ENCODE results near the gene NANOS2. TPM values are rescaled to one million over a fixed set of nuclear protein-coding genes. Genes with fewer than 3 reads are reported as not detected.

NANOS2 gene
- total and polyA plus RNA-seq, 2 of the 13 experiments (the other 11 are each of a cell fraction or from before 2014, with no cell fraction given): not detected

DNA sequence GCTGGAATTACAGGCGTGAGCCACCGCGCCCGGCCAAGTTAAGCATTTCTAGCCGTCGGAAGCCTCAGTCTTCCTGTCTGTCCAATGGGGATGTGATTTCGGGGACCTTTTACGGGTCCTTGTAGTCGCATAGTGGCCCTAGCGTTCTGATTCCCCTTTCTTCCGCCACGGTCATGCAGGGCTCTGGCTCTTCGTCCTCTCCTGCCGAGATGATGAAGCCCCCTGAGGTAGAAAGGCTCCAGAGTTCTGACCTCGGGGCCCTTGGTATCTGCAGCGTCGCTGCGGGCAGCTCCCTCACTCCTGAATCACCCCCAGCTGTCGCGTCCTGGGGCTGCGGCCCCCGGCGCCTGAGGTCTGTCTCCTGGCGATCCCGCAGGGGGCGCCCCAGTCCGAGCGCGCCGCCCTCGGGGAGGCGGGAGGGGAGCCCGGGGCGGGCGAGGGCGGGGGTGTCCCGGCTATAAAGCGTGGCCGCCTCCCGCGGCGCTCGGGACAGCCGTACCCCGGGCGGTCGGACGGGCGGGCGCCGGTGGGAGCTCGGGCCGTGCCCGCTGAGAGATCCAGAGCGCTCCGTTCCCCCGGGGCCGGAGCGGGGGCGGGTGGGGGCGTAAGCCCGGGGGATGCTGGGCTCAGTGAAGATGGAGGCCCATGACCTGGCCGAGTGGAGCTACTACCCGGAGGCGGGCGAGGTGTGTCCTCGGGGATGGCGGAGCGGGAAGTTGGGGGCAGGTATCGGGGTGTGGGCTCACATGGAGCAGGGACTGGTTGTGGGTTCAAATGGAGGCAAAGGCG is 50.5 kb downstream of the NANOS2 start, which contains the start of gene FOXA3 (continued):
- TF ChIP-seq, protein P1, sequence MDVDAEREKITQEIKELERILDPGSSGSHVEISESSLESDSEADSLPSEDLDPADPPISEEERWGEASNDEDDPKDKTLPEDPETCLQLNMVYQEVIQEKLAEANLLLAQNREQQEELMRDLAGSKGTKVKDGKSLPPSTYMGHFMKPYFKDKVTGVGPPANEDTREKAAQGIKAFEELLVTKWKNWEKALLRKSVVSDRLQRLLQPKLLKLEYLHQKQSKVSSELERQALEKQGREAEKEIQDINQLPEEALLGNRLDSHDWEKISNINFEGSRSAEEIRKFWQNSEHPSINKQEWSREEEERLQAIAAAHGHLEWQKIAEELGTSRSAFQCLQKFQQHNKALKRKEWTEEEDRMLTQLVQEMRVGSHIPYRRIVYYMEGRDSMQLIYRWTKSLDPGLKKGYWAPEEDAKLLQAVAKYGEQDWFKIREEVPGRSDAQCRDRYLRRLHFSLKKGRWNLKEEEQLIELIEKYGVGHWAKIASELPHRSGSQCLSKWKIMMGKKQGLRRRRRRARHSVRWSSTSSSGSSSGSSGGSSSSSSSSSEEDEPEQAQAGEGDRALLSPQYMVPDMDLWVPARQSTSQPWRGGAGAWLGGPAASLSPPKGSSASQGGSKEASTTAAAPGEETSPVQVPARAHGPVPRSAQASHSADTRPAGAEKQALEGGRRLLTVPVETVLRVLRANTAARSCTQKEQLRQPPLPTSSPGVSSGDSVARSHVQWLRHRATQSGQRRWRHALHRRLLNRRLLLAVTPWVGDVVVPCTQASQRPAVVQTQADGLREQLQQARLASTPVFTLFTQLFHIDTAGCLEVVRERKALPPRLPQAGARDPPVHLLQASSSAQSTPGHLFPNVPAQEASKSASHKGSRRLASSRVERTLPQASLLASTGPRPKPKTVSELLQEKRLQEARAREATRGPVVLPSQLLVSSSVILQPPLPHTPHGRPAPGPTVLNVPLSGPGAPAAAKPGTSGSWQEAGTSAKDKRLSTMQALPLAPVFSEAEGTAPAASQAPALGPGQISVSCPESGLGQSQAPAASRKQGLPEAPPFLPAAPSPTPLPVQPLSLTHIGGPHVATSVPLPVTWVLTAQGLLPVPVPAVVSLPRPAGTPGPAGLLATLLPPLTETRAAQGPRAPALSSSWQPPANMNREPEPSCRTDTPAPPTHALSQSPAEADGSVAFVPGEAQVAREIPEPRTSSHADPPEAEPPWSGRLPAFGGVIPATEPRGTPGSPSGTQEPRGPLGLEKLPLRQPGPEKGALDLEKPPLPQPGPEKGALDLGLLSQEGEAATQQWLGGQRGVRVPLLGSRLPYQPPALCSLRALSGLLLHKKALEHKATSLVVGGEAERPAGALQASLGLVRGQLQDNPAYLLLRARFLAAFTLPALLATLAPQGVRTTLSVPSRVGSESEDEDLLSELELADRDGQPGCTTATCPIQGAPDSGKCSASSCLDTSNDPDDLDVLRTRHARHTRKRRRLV (CRISPR knock-in tag; IDR thresholded peaks at IDR 0.05): peak; percentile 68; the same call in 1 of the 2 replicates
- TF ChIP-seq, protein P2, sequence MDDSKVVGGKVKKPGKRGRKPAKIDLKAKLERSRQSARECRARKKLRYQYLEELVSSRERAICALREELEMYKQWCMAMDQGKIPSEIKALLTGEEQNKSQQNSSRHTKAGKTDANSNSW (CRISPR knock-in tag; IDR thresholded peaks at IDR 0.05; ENCODE audit: borderline replicate concordance): no peak
- TF ChIP-seq, protein P3, sequence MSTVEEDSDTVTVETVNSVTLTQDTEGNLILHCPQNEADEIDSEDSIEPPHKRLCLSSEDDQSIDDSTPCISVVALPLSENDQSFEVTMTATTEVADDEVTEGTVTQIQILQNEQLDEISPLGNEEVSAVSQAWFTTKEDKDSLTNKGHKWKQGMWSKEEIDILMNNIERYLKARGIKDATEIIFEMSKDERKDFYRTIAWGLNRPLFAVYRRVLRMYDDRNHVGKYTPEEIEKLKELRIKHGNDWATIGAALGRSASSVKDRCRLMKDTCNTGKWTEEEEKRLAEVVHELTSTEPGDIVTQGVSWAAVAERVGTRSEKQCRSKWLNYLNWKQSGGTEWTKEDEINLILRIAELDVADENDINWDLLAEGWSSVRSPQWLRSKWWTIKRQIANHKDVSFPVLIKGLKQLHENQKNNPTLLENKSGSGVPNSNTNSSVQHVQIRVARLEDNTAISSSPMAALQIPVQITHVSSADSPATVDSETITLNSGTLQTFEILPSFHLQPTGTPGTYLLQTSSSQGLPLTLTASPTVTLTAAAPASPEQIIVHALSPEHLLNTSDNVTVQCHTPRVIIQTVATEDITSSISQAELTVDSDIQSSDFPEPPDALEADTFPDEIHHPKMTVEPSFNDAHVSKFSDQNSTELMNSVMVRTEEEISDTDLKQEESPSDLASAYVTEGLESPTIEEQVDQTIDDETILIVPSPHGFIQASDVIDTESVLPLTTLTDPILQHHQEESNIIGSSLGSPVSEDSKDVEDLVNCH (CRISPR knock-in tag; IDR thresholded peaks at IDR 0.05): no peak
- 0 out of 2 replicates have a peak, but pooled peaks have one; percentile 20 for TF ChIP-seq PPARG (CRISPR knock-in tag; conservative IDR thresholded peaks at IDR 0.05)
- TF ChIP-seq, protein P4, sequence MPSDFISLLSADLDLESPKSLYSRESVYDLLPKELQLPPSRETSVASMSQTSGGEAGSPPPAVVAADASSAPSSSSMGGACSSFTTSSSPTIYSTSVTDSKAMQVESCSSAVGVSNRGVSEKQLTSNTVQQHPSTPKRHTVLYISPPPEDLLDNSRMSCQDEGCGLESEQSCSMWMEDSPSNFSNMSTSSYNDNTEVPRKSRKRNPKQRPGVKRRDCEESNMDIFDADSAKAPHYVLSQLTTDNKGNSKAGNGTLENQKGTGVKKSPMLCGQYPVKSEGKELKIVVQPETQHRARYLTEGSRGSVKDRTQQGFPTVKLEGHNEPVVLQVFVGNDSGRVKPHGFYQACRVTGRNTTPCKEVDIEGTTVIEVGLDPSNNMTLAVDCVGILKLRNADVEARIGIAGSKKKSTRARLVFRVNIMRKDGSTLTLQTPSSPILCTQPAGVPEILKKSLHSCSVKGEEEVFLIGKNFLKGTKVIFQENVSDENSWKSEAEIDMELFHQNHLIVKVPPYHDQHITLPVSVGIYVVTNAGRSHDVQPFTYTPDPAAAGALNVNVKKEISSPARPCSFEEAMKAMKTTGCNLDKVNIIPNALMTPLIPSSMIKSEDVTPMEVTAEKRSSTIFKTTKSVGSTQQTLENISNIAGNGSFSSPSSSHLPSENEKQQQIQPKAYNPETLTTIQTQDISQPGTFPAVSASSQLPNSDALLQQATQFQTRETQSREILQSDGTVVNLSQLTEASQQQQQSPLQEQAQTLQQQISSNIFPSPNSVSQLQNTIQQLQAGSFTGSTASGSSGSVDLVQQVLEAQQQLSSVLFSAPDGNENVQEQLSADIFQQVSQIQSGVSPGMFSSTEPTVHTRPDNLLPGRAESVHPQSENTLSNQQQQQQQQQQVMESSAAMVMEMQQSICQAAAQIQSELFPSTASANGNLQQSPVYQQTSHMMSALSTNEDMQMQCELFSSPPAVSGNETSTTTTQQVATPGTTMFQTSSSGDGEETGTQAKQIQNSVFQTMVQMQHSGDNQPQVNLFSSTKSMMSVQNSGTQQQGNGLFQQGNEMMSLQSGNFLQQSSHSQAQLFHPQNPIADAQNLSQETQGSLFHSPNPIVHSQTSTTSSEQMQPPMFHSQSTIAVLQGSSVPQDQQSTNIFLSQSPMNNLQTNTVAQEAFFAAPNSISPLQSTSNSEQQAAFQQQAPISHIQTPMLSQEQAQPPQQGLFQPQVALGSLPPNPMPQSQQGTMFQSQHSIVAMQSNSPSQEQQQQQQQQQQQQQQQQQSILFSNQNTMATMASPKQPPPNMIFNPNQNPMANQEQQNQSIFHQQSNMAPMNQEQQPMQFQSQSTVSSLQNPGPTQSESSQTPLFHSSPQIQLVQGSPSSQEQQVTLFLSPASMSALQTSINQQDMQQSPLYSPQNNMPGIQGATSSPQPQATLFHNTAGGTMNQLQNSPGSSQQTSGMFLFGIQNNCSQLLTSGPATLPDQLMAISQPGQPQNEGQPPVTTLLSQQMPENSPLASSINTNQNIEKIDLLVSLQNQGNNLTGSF (CRISPR knock-in tag; IDR thresholded peaks at IDR 0.05): 0 out of 2 replicates have a peak, but pooled peaks have one; percentile 18
- peak; percentile 70 for TF ChIP-seq SAP130 (CRISPR knock-in tag; IDR thresholded peaks at IDR 0.05; ENCODE audit: low read depth)
- TF ChIP-seq REPIN1 (CRISPR knock-in tag; IDR thresholded peaks at IDR 0.05; ENCODE audit: borderline replicate concordance, low read depth): 0 out of 2 replicates have a peak, but pooled peaks have one; percentile 14
- peak; percentile 46 for TF ChIP-seq SKI (IDR thresholded peaks at IDR 0.05; ENCODE audit: partially characterized antibody)
- TF ChIP-seq, protein P5, sequence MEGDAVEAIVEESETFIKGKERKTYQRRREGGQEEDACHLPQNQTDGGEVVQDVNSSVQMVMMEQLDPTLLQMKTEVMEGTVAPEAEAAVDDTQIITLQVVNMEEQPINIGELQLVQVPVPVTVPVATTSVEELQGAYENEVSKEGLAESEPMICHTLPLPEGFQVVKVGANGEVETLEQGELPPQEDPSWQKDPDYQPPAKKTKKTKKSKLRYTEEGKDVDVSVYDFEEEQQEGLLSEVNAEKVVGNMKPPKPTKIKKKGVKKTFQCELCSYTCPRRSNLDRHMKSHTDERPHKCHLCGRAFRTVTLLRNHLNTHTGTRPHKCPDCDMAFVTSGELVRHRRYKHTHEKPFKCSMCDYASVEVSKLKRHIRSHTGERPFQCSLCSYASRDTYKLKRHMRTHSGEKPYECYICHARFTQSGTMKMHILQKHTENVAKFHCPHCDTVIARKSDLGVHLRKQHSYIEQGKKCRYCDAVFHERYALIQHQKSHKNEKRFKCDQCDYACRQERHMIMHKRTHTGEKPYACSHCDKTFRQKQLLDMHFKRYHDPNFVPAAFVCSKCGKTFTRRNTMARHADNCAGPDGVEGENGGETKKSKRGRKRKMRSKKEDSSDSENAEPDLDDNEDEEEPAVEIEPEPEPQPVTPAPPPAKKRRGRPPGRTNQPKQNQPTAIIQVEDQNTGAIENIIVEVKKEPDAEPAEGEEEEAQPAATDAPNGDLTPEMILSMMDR (CRISPR knock-in tag; IDR thresholded peaks at IDR 0.05): peak; percentile 86
- peak; percentile 72; the same call in 1 of the 2 replicates for TF ChIP-seq YEATS4 (CRISPR knock-in tag; IDR thresholded peaks at IDR 0.05; ENCODE audit: borderline replicate concordance)
- TF ChIP-seq HNRNPL (IDR thresholded peaks at IDR 0.05; ENCODE audit: low read depth, low read length): no peak
- peak; percentile 76; the same call in 1 of the 2 replicates for TF ChIP-seq KDM2A (CRISPR knock-in tag; IDR thresholded peaks at IDR 0.05; ENCODE audit: borderline replicate concordance, low read depth)
- TF ChIP-seq ZNF777 (CRISPR knock-in tag; IDR thresholded peaks at IDR 0.05): peak; percentile 90

All from HepG2 (cell line).